Stimulated activated naive CD8-positive, alpha-beta T cell treated with anti-CD3 and anti-CD28 coated beads, Interleukin-15, Interleukin-2, amounts not matched to agents 100 U/mL and 50 U/mL, for 24 hours (primary cell): ENCODE results near the gene EBF3.

Experiments
- ATAC-seq: fragments of 150-1000 bp; cut with Tn5 transposase; one replicate; pipeline ENCODE4 v1.10.0; 2021
- DNase-seq: peaks from one replicate; pipeline ENCODE4 v3.0.0; 2021

EBF3 gene

GRCh38 chr10:129942936-129943715, 20.9 kb downstream of the EBF3 start:
- ATAC-seq: no peak
- DNase-seq: no peak

GRCh38 chr10:129942391-129942790, 21.7 kb downstream of the EBF3 start:
- ATAC-seq (no peak), DNase-seq (no peak)

DNA sequence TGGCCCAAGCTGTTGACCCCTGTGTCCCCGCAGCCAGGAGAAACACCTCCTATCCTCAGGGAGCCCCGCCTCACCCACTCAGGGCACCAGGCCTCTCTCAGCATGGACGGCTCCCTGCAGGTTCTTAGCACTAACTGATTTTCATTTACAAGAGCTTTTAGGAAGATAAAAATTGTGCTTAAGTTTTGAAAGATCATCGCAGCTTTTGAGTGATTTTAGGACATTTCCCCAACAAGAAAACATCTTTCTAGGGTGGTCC, 22.1 kb downstream of the EBF3 start:
- DNase-seq (no peak), ATAC-seq (no peak)

DNA sequence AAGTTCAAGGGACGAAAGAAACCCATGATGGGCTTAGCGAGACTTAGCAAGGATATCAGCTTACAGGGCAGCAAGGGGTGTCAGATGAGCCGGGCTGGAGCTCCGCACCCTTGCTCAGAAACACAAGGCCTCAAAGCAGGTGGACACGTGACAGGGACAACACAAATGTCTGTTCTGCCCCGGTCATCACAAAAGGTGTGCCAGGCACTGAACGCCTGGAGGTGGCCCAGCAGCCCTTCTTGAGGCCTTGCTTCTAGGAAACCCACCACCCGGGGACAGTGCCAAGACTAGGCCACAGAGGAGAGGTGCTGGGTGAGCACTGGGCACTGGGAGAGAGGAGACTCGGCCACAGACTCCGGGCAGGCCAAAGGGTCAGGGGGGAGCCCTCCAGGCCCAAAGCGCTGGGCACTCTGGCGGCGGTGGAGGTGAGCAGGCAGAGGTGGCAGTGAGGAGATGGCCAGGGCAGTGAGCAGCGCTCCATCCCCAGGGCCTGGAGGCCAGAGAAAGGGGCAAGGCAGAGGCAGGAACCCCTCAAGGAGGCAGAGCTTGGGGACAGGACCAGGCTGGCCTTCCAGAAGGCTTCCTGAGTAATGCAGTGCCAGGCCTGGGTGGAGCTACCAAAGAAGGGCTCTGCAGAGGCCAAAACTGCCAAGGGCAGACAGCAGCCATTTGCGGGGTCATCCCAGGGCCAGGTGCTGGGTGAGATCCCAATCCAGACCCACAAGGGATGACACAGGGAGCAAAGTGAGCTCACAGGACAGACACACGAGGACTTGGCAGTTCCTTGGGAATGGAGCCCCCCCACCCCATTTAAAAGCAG, 22.7 kb downstream of the EBF3 start:
- DNase-seq (no peak), ATAC-seq (no peak)

GRCh38 chr10:129940617-129941198, 23.4 kb downstream of the EBF3 start:
- DNase-seq: no peak
- ATAC-seq: no peak

DNA sequence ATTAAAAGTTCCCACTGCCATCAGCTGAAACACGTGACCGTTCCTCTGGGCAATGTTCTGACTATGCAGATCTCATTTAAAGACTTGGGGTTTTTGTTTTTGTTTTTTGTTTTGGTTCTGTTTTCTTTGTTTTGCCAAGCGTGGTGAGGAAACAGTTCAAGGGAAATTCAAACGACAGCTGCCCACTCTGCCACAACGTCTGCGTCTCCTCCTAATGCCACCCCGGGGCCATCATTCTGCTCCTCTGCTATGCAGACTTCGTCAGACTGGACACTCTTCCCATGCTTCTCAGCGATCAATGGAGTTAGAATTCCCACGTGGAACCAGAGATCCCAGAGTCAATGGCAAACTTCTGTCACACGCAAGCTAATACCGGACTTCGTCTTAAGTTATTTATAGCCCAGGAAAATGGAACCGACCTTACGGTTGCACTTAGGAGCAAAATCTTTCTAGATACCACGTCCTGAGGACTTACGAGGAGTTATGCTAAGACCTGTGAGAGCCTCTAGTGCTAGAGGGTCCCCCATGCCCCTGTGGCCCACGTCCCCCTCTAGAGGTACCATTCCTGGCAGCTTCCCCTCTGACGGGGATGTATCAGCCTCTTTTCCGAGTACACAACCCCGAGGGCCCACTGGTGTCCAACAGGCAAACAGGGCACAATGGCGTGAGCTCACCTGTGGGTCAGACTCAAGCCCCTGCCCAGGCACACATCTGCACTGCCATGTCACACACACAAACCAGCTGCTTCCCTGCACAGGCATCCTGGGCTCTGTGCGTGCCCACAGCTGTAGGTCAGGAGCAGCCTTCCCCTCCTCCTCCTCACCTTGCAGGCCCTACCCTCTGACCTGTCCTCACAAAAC, 24.4 kb downstream of the EBF3 start:
- ATAC-seq (no peak), DNase-seq (no peak)

- no peak for ATAC-seq
- DNase-seq: no peak
These were observed 25.6 kb downstream of the EBF3 start for GRCh38 chr10:129938460-129938859.

GRCh38 chr10:129937351-129937751, 26.7 kb downstream of the EBF3 start:
- no peak for ATAC-seq
- no peak for DNase-seq

GRCh38 chr10:129936923-129937300, 27.2 kb downstream of the EBF3 start:
- ATAC-seq (no peak), DNase-seq (no peak)

DNA sequence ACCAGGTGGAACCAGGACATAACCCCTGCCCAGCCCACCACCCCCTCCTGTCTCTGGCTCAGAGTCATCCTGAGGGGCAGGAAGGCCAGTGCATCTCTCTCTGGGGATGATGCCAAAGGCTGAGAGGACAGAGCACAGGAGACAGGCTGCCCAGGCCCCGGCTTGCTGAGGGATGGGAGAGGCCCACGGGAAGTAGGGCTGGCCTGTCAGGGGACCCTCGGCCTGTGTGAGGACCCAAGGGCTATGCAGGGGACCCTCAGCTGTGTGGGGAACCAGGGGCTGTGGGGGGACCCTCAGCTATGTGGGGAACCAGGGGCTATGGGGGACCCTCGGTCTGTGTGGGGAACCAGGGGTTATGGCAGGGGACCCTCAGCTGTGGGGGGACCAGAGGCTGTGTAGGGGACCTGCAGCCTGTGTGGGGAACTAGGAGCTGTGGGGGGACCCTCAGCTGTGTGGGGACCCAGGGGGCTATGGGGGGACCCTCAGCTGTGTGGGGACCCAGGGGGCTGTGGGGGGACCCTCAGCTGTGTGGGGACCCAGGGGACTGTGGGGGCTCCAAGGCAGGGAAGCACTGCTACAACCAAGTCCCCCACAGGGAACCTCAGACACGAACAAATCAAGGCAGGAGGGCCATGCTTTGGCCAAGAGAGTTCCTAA, 27.7 kb downstream of the EBF3 start:
- DNase-seq (no peak), ATAC-seq (no peak)

GRCh38 chr10:129935867-129936152, 28.3 kb downstream of the EBF3 start:
- no peak for ATAC-seq
- no peak for DNase-seq

GRCh38 chr10:129935102-129935866, 28.8 kb downstream of the EBF3 start:
- DNase-seq (no peak), ATAC-seq (no peak)

GRCh38 chr10:129934196-129934925, 29.7 kb downstream of the EBF3 start:
- no peak for ATAC-seq
- DNase-seq: no peak

DNA sequence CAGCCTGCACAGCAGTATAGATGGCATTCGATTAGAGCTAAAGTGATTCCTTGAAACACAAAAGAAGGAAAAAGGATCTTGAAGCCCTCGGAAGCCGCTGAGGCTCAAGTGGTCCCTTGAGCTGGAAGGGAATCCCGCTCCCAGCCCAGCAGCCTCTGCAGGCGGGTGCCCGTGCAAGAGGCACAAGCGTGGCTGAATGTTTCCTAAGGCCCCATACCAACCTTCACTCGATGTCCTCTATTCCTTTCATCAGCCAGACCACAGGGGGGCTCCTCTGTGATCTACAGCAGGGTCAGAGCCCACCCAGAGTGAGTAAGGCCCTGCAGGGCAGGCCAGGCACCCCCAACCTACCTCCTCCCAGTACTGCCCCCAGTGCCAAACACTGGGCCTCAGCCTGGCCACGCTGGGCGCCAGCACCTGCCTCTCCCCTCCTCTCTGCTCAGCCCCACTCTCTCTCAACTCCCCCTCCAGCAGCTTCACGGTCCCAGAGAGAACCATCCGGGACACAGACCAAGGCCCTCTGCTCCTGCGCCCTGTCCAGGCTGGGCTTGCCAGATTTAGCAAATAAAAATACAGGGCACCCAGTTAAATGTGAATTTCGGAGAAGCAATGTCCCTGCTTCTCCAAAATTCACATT, 30.5 kb downstream of the EBF3 start:
- ATAC-seq: no peak

GRCh38 chr10:129932751-129933433, 31.2 kb downstream of the EBF3 start:
- ATAC-seq: no peak
- DNase-seq: no peak

More for the DNA sequence above, 30.5 kb downstream of the EBF3 start:
- DNase-seq: no peak

DNA sequence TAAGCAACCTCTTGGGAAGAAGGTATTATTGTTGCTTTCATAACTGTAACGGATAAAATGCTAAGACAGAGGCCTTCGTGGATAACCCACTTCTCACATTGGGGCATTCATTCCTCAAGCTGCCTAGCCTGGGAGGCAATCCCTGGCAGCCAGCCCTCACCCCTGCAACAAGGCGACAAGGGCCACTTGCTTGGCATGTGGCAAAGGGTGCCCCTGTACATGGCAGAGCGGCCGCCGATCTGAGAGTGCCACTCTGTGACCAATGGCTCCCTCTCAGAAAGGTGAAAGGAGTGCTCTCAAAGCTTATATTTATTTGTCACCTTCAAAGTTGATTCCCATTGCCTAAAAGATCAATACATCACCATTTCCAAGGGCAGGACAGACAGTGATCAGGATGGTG, 31.9 kb downstream of the EBF3 start:
- ATAC-seq: no peak
- no peak for DNase-seq

DNA sequence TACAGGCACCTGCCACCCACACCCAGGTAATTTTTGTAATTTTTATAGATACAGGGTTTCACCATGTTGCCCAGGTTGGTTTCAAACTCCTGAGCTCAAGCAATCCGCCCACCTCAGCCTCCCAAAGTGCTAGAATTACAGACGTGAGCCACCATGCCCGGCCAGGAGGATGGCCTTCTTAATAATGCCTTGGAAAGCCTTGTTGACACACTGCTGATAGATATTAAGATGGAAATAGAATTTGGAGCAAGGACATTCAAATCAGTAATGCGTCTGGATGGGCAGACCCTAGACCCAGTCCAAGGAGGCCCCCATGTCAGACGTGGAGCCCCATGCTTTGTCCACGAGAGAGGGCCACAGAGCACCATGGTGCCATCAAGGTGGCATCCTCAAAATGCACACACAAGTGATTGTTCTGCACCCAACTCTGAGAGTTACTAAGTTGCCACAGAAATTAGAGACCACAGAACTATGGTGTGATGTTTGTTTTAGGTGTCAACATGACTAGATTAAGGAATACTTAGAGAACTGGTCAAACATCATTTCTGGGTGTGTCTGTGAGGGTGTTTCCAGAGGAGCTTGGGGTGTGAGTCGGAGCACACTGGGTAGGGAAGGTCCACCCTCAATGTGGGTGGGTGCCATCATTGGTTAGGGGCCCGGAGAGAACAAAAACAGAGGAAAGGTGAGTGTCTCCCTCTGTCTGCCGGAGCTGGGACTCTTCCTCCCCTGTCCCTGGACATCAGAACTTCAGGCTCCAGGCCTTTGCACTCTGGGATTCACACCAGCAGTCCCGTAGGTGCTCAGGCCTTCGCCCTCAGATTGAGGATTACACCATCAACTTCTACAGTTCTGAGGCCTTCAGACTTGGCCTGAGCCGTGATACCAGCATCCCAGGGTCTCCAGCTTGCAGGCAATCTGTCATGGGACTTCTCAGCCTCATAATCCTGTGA, 34.5 kb downstream of the EBF3 start:
- no peak for ATAC-seq
- no peak for DNase-seq

DNA sequence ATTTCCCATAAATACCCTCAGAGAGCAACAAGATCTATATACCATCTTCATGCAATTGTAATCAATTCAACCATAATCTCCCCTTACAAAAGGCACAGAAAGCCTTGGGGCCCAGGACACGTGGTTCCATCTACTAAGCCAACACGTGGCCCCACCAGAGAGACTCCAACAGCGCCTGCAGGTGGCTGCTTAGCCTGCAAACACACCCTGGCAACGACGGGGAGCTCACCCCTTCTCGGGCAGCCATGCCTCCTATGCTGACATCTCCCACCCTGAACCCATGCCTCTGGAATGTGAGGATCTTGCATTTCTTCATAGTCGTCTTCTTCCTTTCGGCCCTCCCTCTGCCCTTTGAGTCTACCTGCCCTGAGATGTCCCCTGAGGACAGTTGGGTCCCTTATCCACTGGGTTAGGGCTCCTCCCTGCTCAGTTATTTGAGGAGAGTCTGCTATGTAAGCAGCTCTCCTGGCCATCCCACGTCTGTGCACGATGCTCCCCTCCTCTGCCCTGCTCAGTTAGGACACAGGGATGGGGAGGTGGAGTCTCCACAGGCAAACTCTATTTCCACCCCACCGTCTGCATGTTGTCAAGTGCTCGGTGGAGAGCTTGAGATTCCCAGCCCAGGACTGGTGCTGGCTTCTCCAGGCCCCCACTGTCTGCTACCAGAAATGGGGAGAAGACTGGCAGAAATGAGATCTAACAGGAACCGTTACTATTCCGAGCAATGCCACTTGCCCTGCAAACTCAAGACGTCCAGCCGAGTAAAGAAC, 36.5 kb downstream of the EBF3 start:
- ATAC-seq: no peak
- no peak for DNase-seq
